HG03342 (cell line): ENCODE measurements around the gene CCRL2.
"Not testable (repeated sequence)": the region's sequence is repeated elsewhere in the genome, so short reads cannot be mapped to it uniquely, and the experiment has no call there.

Experiments used
- ATAC-seq: cut with Tn5 transposase; IDR thresholded peaks from one replicate; pipeline ENCODE4 v1.9.1; 2021; ENCODE audit warnings: mild to moderate bottlenecking, moderate library complexity; ENCODE audit not compliant: unreplicated experiment

Gene CCRL2

GRCh38 chr3:46401579-46401978 is 5.5 kb upstream of the CCRL2 start:
- ATAC-seq = no peak

- not testable (repeated sequence) for ATAC-seq
Measured at GRCh38 chr3:46402902-46403301, 4.2 kb upstream of the CCRL2 start.

- ATAC-seq = no peak
Measured at GRCh38 chr3:46405301-46406019, 1.6 kb upstream of the CCRL2 start.

GRCh38 chr3:46406443-46406787 is 644 bp upstream of the CCRL2 start:
- ATAC-seq = no peak

GRCh38 chr3:46407970-46408369 is 911 bp downstream of the CCRL2 start:
- ATAC-seq = no peak

- ATAC-seq = no peak
Measured at GRCh38 chr3:46408853-46409252, 1.8 kb downstream of the CCRL2 start.

- ATAC-seq = no peak
Measured at GRCh38 chr3:46409739-46410489, 2.9 kb downstream of the CCRL2 start.

GRCh38 chr3:46410669-46411068 is 3.6 kb downstream of the CCRL2 start:
- ATAC-seq = no peak

- ATAC-seq = no peak
Measured at GRCh38 chr3:46411271-46411670, 4.2 kb downstream of the CCRL2 start.

- ATAC-seq = no peak
Measured at GRCh38 chr3:46412786-46413298, 5.8 kb downstream of the CCRL2 start.

- ATAC-seq = no peak
Measured at GRCh38 chr3:46413951-46414350, 6.9 kb downstream of the CCRL2 start.

- ATAC-seq = no peak
Measured at GRCh38 chr3:46414739-46415138, 7.7 kb downstream of the CCRL2 start.

- no peak for ATAC-seq
Measured at GRCh38 chr3:46416125-46416810, 9.2 kb downstream of the CCRL2 start.

GRCh38 chr3:46416811-46417510 is 9.9 kb downstream of the CCRL2 start:
- ATAC-seq = no peak

GRCh38 chr3:46417841-46418611 is 11.0 kb downstream of the CCRL2 start:
- ATAC-seq = no peak

GRCh38 chr3:46419816-46420215 is 12.8 kb downstream of the CCRL2 start:
- no peak for ATAC-seq

GRCh38 chr3:46420931-46421330 is 13.9 kb downstream of the CCRL2 start:
- ATAC-seq = no peak

- ATAC-seq = no peak
Measured at GRCh38 chr3:46422617-46423016, 15.6 kb downstream of the CCRL2 start.

- no peak for ATAC-seq
Measured at GRCh38 chr3:46423588-46423987, 16.5 kb downstream of the CCRL2 start.

- ATAC-seq = not testable (repeated sequence)
Measured at GRCh38 chr3:46426476-46426875, 19.4 kb downstream of the CCRL2 start.
